GM21786 (cell line): ENCODE results near the gene USP35.
"Not testable (repeated sequence)": the region's sequence is repeated elsewhere in the genome, so short reads cannot be mapped to it uniquely, and the experiment has no call there.

ENCODE experiments used
- ATAC-seq: cut with Tn5 transposase; IDR thresholded peaks from one replicate; pipeline ENCODE4 v1.9.1; 2021; ENCODE audit not compliant: unreplicated experiment

USP35 gene

DNA sequence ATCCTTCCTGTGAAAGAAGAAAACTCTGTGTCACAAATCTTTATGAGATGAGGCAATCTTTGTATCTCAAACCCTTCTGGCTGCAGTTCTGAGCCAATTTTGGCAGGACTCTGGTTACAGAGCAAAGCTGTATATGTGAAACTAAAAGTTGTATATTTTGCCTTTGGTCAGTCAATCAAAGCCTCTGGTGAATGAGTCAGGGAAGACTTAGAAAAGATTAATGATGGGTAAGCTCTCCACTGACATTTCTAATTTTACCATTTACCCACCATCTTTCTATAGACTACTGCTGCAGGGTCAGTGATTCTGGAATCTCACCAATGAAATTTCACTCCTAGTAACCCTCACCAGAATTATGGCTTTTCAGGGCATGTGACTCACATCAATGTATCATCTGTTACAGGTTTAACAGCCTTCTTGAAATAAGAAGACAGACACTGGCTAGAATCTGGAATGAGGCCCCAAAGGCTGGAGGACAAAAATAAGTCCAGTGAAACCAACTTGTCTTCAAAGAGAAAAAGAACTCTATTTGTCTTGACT lies 43.3 kb downstream of the USP35 start:
- no peak for ATAC-seq

- ATAC-seq = not testable (repeated sequence)
These were observed 44.3 kb downstream of the USP35 start for GRCh38 chr11:78233046-78233445.

DNA sequence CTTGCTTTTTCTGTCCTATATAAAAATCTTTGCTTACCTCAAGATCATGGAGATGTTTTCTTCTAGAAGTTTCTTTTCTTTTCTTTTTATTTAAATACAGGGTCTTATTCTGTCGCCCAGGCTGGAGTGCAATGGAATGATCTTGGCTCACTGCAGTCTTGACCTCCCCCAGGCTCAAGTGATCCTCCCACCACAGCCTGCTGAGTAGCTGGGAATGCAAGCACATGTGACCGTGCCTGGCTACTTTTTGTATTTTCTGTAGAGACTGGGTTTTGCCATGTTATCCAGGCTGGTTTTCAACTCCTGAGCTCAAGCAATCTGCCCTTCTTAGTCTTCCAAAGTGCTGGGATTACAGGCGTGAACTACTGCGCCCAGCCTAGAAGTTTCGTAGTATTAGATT lies 45.3 kb downstream of the USP35 start:
- no peak for ATAC-seq

DNA sequence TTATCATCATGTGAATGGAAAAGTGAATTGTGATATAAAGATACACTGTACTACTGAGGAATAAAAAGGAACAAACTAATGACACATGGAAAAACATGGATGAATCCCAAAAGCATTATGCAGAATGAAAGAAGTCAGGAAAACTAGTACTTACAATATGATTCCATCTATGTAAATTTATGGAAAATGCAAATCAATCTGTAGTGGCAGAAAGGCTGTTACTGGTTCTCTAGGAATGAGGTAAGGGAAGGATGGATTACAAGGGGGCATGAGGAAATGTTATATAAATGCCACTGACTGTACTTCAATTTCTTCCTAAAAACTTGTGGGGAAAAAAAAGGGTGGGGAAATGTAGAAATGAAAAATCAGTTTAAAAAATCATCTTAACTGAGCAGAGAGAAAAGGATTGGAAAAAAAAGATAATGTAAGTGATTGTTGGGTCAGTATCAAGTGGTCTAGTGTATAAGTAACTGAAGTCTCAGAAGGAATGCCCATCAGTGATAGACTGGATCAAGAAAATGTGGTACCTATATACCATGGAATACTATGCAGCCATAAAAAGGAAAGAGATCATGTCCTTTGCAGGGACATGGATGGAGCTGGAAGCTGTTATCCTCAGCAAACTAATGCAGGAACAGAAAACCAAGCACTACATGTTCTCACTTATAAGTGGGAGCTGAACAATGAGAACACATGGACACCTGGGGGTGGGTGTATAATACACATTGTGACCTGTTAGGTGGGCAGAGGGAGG lies 48.8 kb downstream of the USP35 start:
- ATAC-seq = no peak

- ATAC-seq = no peak
These were observed 51.1 kb downstream of the USP35 start for GRCh38 chr11:78239781-78240180.

GRCh38 chr11:78241475-78241874 lies 52.8 kb downstream of the USP35 start:
- ATAC-seq = no peak

- ATAC-seq = no peak
These were observed 55.4 kb downstream of the USP35 start for GRCh38 chr11:78244080-78244479.

DNA sequence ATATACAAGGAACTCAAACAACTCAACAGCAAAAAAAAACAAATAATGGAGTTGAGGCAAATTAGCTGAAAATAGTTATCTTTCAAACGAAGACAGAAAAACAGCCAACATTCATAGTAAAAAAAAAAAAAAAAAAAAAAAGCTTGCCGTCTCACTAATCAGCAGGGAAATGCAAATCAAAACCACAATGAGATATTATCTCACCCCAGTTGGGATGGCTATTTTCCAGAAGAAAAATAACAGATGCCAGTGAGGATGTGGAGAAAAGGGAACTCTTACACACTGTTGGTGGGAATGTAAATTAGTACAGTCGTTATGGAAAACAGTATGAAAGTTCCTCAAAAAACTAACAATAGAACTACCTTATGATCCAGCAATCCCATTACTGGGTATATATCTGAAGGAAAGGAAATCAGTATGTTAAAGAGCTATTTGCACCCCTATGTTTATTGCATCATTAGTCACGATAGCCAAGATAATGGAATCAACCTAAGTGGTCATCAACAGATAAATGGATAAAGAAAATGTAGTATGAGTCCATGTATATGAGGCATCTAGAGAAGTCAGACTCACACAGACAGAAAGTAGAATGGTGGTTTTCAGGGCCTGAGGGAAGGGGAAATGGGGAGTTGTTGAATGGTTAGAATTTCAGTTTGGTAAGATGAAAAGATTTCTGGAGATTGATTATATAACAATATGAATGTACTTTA lies 56.0 kb downstream of the USP35 start:
- ATAC-seq = no peak

- ATAC-seq = no peak
These were observed 59.5 kb downstream of the USP35 start for GRCh38 chr11:78248191-78248590.

GRCh38 chr11:78248903-78249302 lies 60.2 kb downstream of the USP35 start:
- no peak for ATAC-seq

DNA sequence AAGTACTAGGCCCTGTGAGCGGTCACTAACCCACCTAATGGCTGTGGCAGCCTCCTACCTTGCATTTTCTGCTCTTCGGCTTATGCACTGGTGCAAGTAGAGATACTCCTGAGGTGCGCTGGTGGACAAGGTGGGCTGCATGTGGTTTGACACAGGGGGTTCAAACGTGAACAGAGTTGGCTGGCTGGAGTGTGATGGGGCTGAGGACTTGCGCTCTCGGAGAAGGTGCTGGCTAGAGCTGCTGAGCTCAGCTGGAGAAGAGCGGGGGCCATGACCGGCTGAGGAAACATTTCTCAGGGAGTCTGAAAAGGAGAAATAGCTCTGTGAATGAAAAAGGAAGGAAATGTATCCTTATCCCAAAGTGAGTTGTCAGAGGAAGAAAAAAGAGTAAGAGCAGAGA lies 61.4 kb downstream of the USP35 start:
- no peak for ATAC-seq

- no peak for ATAC-seq
These were observed 62.5 kb downstream of the USP35 start for GRCh38 chr11:78251083-78251775.

DNA sequence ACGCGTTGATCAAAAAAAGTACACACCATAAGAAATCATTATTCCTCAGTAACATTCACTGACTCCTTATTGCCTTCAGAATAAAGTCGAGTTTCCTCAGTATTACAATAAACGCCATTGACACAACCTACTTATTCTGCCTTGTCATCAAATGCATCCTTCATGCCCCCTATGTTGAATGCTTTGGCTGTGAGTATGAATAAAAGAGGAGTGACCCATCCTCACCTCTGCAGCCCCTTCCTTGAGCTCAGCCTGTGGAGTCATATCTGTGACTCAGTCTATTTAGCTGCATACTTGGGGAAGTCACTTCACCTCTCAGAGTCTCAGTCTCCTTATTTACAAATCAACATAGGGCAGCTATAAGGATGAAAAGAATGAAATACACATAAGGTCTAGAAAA lies 65.1 kb downstream of the USP35 start:
- no peak for ATAC-seq

GRCh38 chr11:78254268-78254667 lies 65.5 kb downstream of the USP35 start:
- no peak for ATAC-seq

GRCh38 chr11:78255919-78256318 lies 67.2 kb downstream of the USP35 start:
- no peak for ATAC-seq

DNA sequence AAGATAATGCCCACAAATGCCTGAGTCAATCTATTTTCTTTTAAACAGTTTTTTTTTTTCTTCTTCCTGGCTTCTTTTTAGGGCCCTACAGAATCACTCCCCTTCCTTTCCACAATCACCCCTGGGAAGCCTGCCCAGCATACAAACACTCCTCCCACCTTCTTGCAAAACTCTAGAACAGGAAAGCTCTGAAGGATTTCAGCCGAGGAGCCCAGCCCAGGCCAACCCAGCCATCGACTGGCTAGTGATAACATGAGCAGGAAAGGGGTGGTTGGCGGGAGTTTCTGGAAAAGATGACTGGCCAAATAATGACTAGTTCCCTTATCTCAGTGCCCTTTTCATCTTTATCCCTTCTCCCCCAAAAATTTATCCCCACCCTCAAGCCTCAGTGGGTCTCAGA lies 68.2 kb downstream of the USP35 start:
- no peak for ATAC-seq

- no peak for ATAC-seq
These were observed 68.9 kb downstream of the USP35 start for GRCh38 chr11:78257654-78258053.

DNA sequence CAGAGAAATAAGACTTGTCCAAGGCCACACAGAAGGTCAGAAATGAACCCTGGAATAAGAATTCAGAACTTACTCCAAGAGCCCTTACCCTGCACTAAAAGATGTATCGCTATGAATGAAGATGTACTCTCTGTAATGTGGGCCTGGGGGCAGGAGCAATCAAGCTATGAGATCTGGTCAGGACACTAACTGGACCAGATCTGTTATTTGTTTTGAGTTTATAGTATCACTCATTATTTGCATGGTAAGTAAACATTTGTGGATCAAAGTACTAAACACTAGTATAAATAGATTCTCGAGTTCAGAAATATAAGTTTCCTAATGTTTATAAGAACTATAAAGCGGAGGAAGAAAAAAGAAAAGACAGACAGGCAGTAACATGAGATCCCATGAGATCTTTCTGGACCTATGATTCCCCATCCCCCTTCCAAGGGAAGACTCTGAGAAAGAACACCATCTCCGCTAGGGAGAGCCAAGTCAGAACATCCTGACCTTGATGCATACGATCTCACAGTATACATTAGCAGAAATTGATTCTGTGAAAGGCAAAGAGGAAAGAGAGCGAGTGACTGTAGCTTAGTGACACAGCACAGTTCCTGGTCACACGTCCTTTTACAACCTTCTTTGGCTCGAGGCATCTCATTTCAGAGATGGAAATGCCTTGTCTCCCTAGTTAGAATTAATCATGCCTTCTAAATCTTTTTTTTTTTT lies 71.2 kb downstream of the USP35 start:
- ATAC-seq = no peak

DNA sequence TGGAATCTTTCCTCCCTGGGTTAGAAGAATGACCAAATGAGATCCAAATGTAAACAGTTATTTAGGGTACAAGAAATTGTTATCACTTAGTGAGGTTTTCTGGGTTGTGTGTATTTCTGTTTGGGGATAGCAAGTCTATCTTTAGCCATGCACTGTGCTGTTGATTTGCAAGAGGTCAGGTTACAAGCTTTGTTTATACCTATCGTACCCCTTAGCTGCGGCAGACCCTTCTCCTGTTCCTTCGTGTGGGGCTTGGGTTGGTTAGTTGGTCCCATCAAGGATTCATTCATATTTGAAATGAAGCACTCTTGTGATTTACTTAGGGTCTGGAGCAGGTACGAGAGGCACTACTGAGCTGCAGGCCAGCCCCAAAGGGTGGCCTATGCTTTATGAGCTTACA lies 72.6 kb downstream of the USP35 start:
- ATAC-seq = no peak

GRCh38 chr11:78261828-78262227 lies 73.1 kb downstream of the USP35 start:
- ATAC-seq = no peak

- no peak for ATAC-seq
These were observed 73.5 kb downstream of the USP35 start for GRCh38 chr11:78262238-78262637.
